Stimulated activated CD4-positive, alpha-beta T cell treated with anti-CD3 and anti-CD28 coated beads, Interleukin-15, amount 100 ng/mL, for 48 hours (primary cell): ENCODE data around the gene XNDC1N.
"Not testable (repeated sequence)": the region's sequence is repeated elsewhere in the genome, so short reads cannot be mapped to it uniquely, and the experiment has no call there.

Experiments
- DNase-seq, 2 donors: peaks; one replicate each; pipeline ENCODE4 v3.0.0-alpha.2; 2020; ENCODE audit warnings: low read depth in 2 of 2

Gene XNDC1N

GRCh38 chr11:71933141-71933933 is 4.9 kb upstream of the XNDC1N start:
- DNase-seq = no peak

GRCh38 chr11:71931245-71931602 is 2.8 kb upstream of the XNDC1N start:
- no peak for DNase-seq

GRCh38 chr11:71930556-71931244 is 2.3 kb upstream of the XNDC1N start:
- DNase-seq = no peak

GRCh38 chr11:71929491-71929890 is 1.1 kb upstream of the XNDC1N start:
- DNase-seq = no peak

GRCh38 chr11:71928737-71929443 is 496 bp upstream of the XNDC1N start, which contains the start of gene RNF121:
RNF121 (plus strand) TSS chr11:71929046; CDS start chr11:71929062, 16 bp downstream.
- DNase-seq = peak; percentile 98 to 99

- DNase-seq = no peak
Observed at GRCh38 chr11:71917646-71918140, 10.7 kb downstream of the XNDC1N start.

GRCh38 chr11:71914617-71915189 is 13.7 kb downstream of the XNDC1N start:
- DNase-seq = no peak

- no peak for DNase-seq
Observed at GRCh38 chr11:71913756-71914526, 14.5 kb downstream of the XNDC1N start.

GRCh38 chr11:71911986-71912340 is 16.4 kb downstream of the XNDC1N start:
- DNase-seq = not testable (repeated sequence)

- DNase-seq = peak; percentile 56 to 62
Observed at GRCh38 chr11:71911321-71911985, 16.9 kb downstream of the XNDC1N start.

GRCh38 chr11:71910775-71911174 is 17.6 kb downstream of the XNDC1N start:
- DNase-seq = not testable (repeated sequence)

GRCh38 chr11:71908218-71908617 is 20.2 kb downstream of the XNDC1N start:
- no peak for DNase-seq

- not testable (repeated sequence) for DNase-seq
Observed at GRCh38 chr11:71901137-71901536, 27.3 kb downstream of the XNDC1N start.

- DNase-seq = no peak
Observed at GRCh38 chr11:71895961-71896360, 32.4 kb downstream of the XNDC1N start.

- DNase-seq = not testable (repeated sequence)
Observed at GRCh38 chr11:71889181-71889872, 39.1 kb downstream of the XNDC1N start.

GRCh38 chr11:71888335-71889010 is 39.9 kb downstream of the XNDC1N start:
- DNase-seq = not testable (repeated sequence)

- DNase-seq = not testable (repeated sequence)
Observed at GRCh38 chr11:71885806-71886205, 42.6 kb downstream of the XNDC1N start.
